ENCODE data around the gene IFIT2.
"Not testable (repeated sequence)": the region's sequence is repeated elsewhere in the genome, so short reads cannot be mapped to it uniquely, and the experiment has no call there.

- peak in 1 of 2 experiments; percentile 42; a peak in 1 of 4 replicates for TF ChIP-seq EP300 (IDR thresholded peaks at IDR 0.05; ENCODE audit: borderline replicate concordance in 1 of 2, low read depth in 1 of 2, low read length in 1 of 2)
- TF ChIP-seq CTCF (IDR thresholded peaks at IDR 0.05) = not testable (repeated sequence)
These were observed 16.5 kb upstream of the IFIT2 start for GRCh38 chr10:89285303-89285702.
